GM12878 (cell line): ENCODE data around the gene GNG12. TPM values are rescaled to one million over a fixed set of nuclear protein-coding genes. Genes with fewer than 3 reads are reported as not detected.

Source experiments
- ATAC-seq: fragments of 200-7000 bp; cut with Tn5 transposase; 3 replicates; pipeline ENCODE4 v1.9.1; 2020; ENCODE audit warnings: mild to moderate bottlenecking, moderate library complexity
- BruUV-seq: library from RNA; stranded (reverse); fragments of 400-500 nt; replicated peaks from 2 replicates; lab custom pipeline; 2021; lab: Mats Ljungman, UMichigan
- CTCF ChIA-PET: fragments of 300-600 bp; sonication (Branson Sonifier 250); formaldehyde crosslinking; extraction: SDS; loops from one replicate; lab custom pipeline; 2021; ENCODE audit warnings: inconsistent platforms; lab: Yijun Ruan, JAX
- POLR2A ChIA-PET: fragments of 350-600 bp; formaldehyde crosslinking; extraction: SDS; loops from one replicate; lab custom pipeline; 2021; ENCODE audit warnings: inconsistent platforms; lab: Charles Lee
- RAD21 ChIA-PET: fragments of 300-600 bp; sonication (Branson Sonifier 250); formaldehyde crosslinking; loops from one replicate; lab custom pipeline; 2023; ENCODE audit warnings: antibody characterized with exemption; ENCODE audit not compliant: unreplicated experiment; lab: Charles Lee
- SMC1A ChIA-PET: fragments of 300-600 bp; sonication (Branson Sonifier 250); formaldehyde crosslinking; loops from one replicate; lab custom pipeline; 2023; ENCODE audit not compliant: unreplicated experiment, uncharacterized antibody; lab: Charles Lee
- DNase-seq: peaks from one replicate; pipeline ENCODE4 v3.0.0-alpha.2; 2011; ENCODE audit warnings: low read depth, low spot score
- FAIRE-seq: peaks from 3 replicates; lab custom pipeline; 2011; peaks lifted over from hg19 to GRCh38; lab: Jason Lieb, UNC
- H2AFZ ChIP-seq: 2 replicates; pipeline ENCODE4 v1.6.0; 2011; ENCODE audit warnings: low read depth, low read length, control low read depth; ENCODE audit not compliant: control insufficient read depth
- H3K27ac ChIP-seq: 2 replicates; pipeline ENCODE4 v1.5.1; 2011; ENCODE audit warnings: control low read depth; ENCODE audit not compliant: control insufficient read depth, insufficient read depth
- H3K27me3 ChIP-seq, 2 experiments: replicated peaks in 1 of 2; 2 replicates each; pipeline versions ENCODE4 v1.6.0 to v1.6.1; 2011; ENCODE audit warnings: low read length in 1 of 2; ENCODE audit not compliant: control insufficient read depth in 2 of 2, insufficient read depth in 2 of 2
- H3K36me3 ChIP-seq, 2 experiments: 2 replicates each; pipeline ENCODE4 v1.5.1; 2011; ENCODE audit warnings: low read length in 1 of 2; ENCODE audit not compliant: control insufficient read depth in 2 of 2, insufficient read depth in 2 of 2
- H3K4me1 ChIP-seq: 2 replicates; pipeline ENCODE4 v1.6.1; 2011; ENCODE audit warnings: mild to moderate bottlenecking, low read length, moderate library complexity, mixed read lengths; ENCODE audit not compliant: control insufficient read depth, insufficient read depth
- H3K4me2 ChIP-seq: 2 replicates; pipeline ENCODE4 v1.6.0; 2011; ENCODE audit warnings: control low read depth; ENCODE audit not compliant: control insufficient read depth, insufficient read depth
- H3K4me3 ChIP-seq: fragments of 200-600 bp; sonication (generic); 2 replicates; pipeline ENCODE4 v1.5.1; 2016
- H3K79me2 ChIP-seq: 2 replicates; pipeline ENCODE4 v1.6.0; 2011; ENCODE audit warnings: low read length; ENCODE audit not compliant: control insufficient read depth, insufficient read depth
- H3K9ac ChIP-seq: 2 replicates; pipeline ENCODE4 v1.8.0; 2011; ENCODE audit warnings: low read length, control low read depth, mixed read lengths; ENCODE audit not compliant: control insufficient read depth, insufficient read depth
- H3K9me3 ChIP-seq: replicated peaks from 3 replicates; pipeline ENCODE4 v1.5.1; 2011; ENCODE audit warnings: mild to moderate bottlenecking, low read length; ENCODE audit not compliant: control insufficient read depth, insufficient read depth
- H4K20me1 ChIP-seq: 2 replicates; pipeline ENCODE4 v1.6.0; 2011; ENCODE audit not compliant: control insufficient read depth, insufficient read depth
- CBX3 ChIP-seq: fragments of 200-600 bp; sonication (generic); IDR thresholded peaks from 2 replicates; pipeline ENCODE4 v1.6.1; 2016; ENCODE audit warnings: low read depth, borderline replicate concordance
- CREM ChIP-seq: IDR thresholded peaks from 2 replicates; pipeline ENCODE4 v1.6.1; 2014; ENCODE audit warnings: antibody characterized with exemption, low read depth
- DPF2 ChIP-seq: fragments of 450-650 bp; IDR thresholded peaks from 2 replicates; pipeline ENCODE4 v1.6.1; 2017; ENCODE audit warnings: mild to moderate bottlenecking
- ESRRA ChIP-seq: IDR thresholded peaks from 2 replicates; pipeline ENCODE4 v1.6.1; 2012; ENCODE audit warnings: mild to moderate bottlenecking, low read length, improper control_type of control experiment
- HCFC1 ChIP-seq: fragments of 150-350 bp; IDR thresholded peaks from 2 replicates; pipeline ENCODE4 v1.6.1; 2014; ENCODE audit warnings: low read length
- KLF5 ChIP-seq: fragments of 450-650 bp; IDR thresholded peaks from 2 replicates; pipeline ENCODE4 v1.6.1; 2014; ENCODE audit warnings: mild to moderate bottlenecking; ENCODE audit not compliant: partially characterized antibody
- MEF2A ChIP-seq: IDR thresholded peaks from 2 replicates; pipeline ENCODE4 v1.6.1; 2011; ENCODE audit warnings: low read depth, mild to moderate bottlenecking, low read length, moderate library complexity; ENCODE audit not compliant: insufficient read depth
- NFIC ChIP-seq: IDR thresholded peaks from 2 replicates; pipeline ENCODE4 v1.6.1; 2012; ENCODE audit warnings: low read depth, mild to moderate bottlenecking, inconsistent platforms, low read length, moderate library complexity
- RAD51 ChIP-seq: fragments of 450-650 bp; IDR thresholded peaks from 2 replicates; pipeline ENCODE4 v1.6.1; 2016; ENCODE audit warnings: moderate library complexity, mild to moderate bottlenecking, inconsistent platforms
- RB1 ChIP-seq: fragments of 450-650 bp; formaldehyde crosslinking; IDR thresholded peaks from 2 replicates; pipeline ENCODE4 v1.6.1; 2017; ENCODE audit warnings: mild to moderate bottlenecking, borderline replicate concordance
- SMARCA5 ChIP-seq: fragments of 450-650 bp; IDR thresholded peaks from 2 replicates; pipeline ENCODE4 v1.6.1; 2017; ENCODE audit warnings: mild to moderate bottlenecking
- SREBF1 ChIP-seq: IDR thresholded peaks from 2 replicates; pipeline ENCODE4 v1.6.1; 2012; ENCODE audit warnings: mild to moderate bottlenecking, low read length
- TARDBP ChIP-seq: IDR thresholded peaks from 2 replicates; pipeline ENCODE4 v1.6.1; 2016; ENCODE audit warnings: borderline replicate concordance
- ZBTB40 ChIP-seq: fragments of 450-650 bp; IDR thresholded peaks from 2 replicates; pipeline ENCODE4 v1.6.1; 2016; ENCODE audit warnings: mild to moderate bottlenecking, moderate library complexity, borderline replicate concordance
- WGBS: methylation state at CpG from one replicate; pipeline ENCODE4 v1.1.6; 2016; ENCODE audit warnings: low lambda C conversion rate; ENCODE audit not compliant: insufficient replicate concordance, insufficient coverage; ENCODE audit errors: missing lambda C conversion rate; 5-methylcytosine and 5-hydroxymethylcytosine counted together
- in situ Hi-C: fragments of 300-500 bp; cut with MboI; formaldehyde crosslinking; loops from 9 replicates; pipeline ENCODE4 v1.14.3; 2018; ENCODE audit warnings: mixed read lengths
- intact Hi-C: fragments of 100-400 bp; cut with micrococcal nuclease; formaldehyde crosslinking; loops from one replicate; pipeline ENCODE4 v1.14.2; 2022; ENCODE audit not compliant: unreplicated experiment
- polyA plus RNA-seq, 11 experiments: library from polyadenylated mRNA; depleted of rRNA in 4 of 11; unstranded in 6 of 11; stranded (reverse) in 5 of 11; fragments of >200 nt; fragmentation: Nextera tagmentation in 4 of 11; fragmentation: Illumina TruSeq in 1 of 11; extraction: Ambion mirVana in 4 of 11; extraction: Trizol in 1 of 11; gene quantifications; 1 replicate in 1 of 11; 2 replicates in 10 of 11; pipeline versions ENCODE4 v1.2.1 to v1.2.3, GENCODE V29; 2011 to 2016; ENCODE audit warnings: inconsistent platforms in 2 of 11, missing spikeins in 2 of 11, low read depth in 1 of 11
- total RNA-seq, 4 experiments: library from RNA; depleted of rRNA in 3 of 4; stranded (reverse); fragments of >200 nt in 3 of 4; fragmentation: Illumina TruSeq in 1 of 4; extraction: Trizol in 1 of 4; gene quantifications; 2 replicates each; pipeline versions ENCODE4 v1.2.1 to v1.2.3, GENCODE V29; 2013 to 2021

Gene GNG12
- total and polyA plus RNA-seq, 10 of the 15 experiments (the other 5 are each of a cell fraction or from before 2014, with no cell fraction given): 0.22 to 32.8 (median 0.35) TPM

- ChIA-PET SMC1A (interaction anchor here (1.0 kb wide), 1 partner anchor 80 kb away, joined by 3 read pairs; no protein-coding TSS in a partner anchor), CTCF (interaction anchor here (1.4 to 1.6 kb wide), 2 partner anchors 75 to 119 kb away, joined by 3 read pairs; no protein-coding TSS in a partner anchor), RAD21 (no interaction called here), POLR2A (interaction anchor here (0.6 to 0.7 kb wide), 2 partner anchors 35 to 78 kb away, joined by 3 to 4 read pairs; no protein-coding TSS in a partner anchor)
- intact Hi-C loops (loop anchor here (10.0 kb wide), 1 partner anchor 346 kb away; no protein-coding TSS in a partner anchor), in situ Hi-C loops (loop anchor here (5.0 kb wide), 1 partner anchor 77 kb away; no protein-coding TSS in a partner anchor)
- H3K27ac ChIP-seq: no peak overlapping the region
- no peak overlapping the region for H2AFZ ChIP-seq
- H3K4me3 ChIP-seq: no peak overlapping the region
- H3K36me3 ChIP-seq: no peaks in the 10 kb centered on the region
- peaks cover 5% of the 10 kb centered on the region for H3K4me1 ChIP-seq
- peaks cover 3% of the 10 kb centered on the region for H3K79me2 ChIP-seq
- H4K20me1 ChIP-seq: no peaks in the 10 kb centered on the region
- BruUV-seq: no TSS peak
- TF ChIP-seq KLF5: no peak
- TF ChIP-seq DPF2: no peak
- TF ChIP-seq TARDBP: no peak
- TF ChIP-seq ZBTB40: no peak
- TF ChIP-seq RAD51: no peak
- TF ChIP-seq SREBF1: no peak
- TF ChIP-seq MEF2A: no peak
- no peak for TF ChIP-seq ESRRA
- no peak for TF ChIP-seq CBX3
- no peak for TF ChIP-seq CREM
- TF ChIP-seq NFIC: no peak
- TF ChIP-seq SMARCA5: no peak
- no peak for TF ChIP-seq HCFC1
- no peak for TF ChIP-seq RB1
- no peak overlapping the region for H3K4me2 ChIP-seq
- FAIRE-seq (no peak), ATAC-seq (no peak), DNase-seq (no peak)
- 63% methylated on average over 2 of the region's 2 CpGs for WGBS
- H3K9me3 ChIP-seq: no peaks in the 10 kb centered on the region; the same call in 2 of the 3 replicates
- H3K9ac ChIP-seq: no peak overlapping the region
- peaks cover 0 to 2% of the 10 kb centered on the region in 2 experiments; a peak in 2 of 4 replicates for H3K27me3 ChIP-seq
Observed at GRCh38 chr1:67680486-67680885, 152.8 kb downstream of the GNG12 start.
